Measurements from ENCODE around the gene BCL2L12. TPM values are rescaled to one million over a fixed set of nuclear protein-coding genes. Genes with fewer than 3 reads are reported as not detected.
A peak's percentile ranks its signal among the peaks of the same experiment; 100 is the strongest.

BCL2L12 gene
- polyA plus RNA-seq, 3 donors: 21.0 to 31.6 (median 28.0) TPM

DNA sequence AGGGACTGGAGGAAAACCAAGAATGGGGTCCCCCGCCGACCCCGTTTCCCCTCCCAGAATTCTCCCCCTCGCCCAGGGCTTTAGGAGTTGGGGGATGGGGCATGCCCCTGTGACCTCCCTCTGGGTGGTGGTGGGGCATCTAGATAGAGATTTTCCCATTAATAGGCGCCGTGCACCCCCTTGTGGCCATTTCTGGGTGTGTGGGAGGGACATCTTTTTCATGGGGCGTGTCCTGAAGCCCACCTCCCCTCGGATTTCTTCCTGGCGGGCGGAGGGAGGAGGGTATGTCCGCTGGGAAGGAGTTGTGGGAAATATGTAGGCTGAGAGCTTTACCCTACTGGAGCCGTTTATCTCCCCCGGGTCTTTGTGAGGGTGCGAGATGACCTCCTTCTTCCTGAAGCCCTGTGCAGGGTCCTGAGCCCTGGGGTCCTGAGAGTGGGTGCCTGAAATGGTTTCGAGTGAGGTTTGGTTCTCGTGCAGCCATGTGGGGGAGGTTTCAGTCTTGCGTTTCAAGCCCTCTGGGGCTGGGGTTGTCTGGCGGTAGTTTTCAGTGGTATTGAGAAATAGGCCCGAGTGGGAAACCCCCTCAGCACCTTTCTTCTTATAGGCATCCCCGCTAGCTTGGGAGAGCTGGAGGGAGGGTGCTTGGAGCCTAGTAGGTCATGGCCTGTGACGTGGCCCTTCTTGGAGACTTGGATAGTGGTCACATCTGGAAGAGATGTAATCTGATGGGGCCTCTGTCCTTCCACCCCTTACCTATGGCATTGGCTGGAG, 12.4 kb downstream of the BCL2L12 start:
- peak in 10 of 11 donors; percentile 75 to 89 (median 80) for DNase-seq (ENCODE audit: extremely low read depth in 1 of 11, low read depth in 9 of 11, low spot score in 4 of 11)

DNA sequence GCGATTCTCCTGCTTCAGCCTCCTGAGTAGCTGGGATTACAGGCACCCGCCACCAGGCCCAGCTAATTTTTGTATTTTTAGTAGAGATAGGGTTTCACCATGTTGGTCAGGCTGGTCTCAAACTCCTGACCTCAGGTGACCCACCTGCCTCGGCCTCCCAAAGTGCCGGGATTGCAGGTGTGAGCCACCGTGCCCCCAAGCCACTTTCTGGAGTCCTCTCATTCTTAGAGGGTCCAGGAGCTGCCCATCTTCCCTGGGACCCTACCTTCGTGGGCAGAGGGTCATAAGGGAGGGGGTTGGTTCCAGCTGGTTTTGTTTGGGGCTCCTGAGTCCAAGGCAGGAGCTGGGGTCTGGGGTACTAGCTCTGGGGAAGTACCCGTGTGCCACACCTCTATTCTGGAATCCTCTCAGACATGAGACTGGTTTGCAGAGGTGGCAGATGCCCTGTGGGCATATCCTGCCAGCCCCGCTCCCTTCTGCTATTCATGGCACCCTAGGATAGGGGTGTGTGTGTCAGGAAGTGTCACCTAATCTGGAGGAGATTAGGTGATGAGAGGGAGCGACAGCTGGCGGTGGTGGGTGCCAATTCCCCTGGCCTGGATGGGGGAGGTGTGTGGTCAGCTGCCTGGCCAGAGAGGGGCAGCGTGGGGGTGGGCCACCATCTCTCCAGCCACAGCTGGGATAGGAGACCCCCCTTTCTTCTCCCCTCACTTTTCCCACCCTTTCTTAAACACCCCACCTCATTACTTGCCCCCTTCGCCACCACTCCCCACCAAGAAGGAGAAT, 13.4 kb downstream of the BCL2L12 start:
- DNase-seq (ENCODE audit: extremely low read depth in 1 of 11, low read depth in 9 of 11, low spot score in 4 of 11): no peak

DNA sequence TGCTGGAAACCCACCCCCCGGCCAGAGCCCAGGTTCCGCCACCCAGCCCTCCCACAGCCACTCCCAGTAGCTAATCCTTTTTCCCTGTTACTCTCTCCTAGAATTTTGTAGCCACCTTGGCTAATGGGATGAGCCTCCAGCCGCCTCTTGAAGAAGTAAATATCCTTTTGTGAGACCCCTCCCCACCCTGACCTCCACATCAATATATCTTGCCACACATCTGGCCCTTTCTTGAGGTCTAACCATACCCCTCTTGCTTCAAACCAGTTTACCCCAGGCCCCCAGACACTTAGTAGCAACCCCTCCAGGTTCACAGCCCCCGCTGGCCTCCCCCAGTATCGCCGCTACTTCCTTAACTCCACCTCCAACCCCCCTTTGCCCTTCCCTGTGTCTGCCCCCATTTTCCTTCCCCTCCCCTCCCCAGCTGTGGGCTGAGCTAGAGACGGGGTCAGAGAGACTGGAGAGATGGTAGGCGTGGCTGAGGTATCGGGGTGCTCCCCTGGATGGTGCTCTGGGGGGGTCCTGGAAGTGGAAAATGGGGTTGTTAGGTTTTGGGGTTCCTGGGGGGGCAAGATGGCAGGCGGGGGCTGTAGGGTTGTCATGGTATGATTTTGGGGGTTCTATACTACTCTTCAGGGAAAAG, 14.2 kb downstream of the BCL2L12 start:
- DNase-seq (ENCODE audit: extremely low read depth in 1 of 11, low read depth in 9 of 11, low spot score in 4 of 11): no peak

DNA sequence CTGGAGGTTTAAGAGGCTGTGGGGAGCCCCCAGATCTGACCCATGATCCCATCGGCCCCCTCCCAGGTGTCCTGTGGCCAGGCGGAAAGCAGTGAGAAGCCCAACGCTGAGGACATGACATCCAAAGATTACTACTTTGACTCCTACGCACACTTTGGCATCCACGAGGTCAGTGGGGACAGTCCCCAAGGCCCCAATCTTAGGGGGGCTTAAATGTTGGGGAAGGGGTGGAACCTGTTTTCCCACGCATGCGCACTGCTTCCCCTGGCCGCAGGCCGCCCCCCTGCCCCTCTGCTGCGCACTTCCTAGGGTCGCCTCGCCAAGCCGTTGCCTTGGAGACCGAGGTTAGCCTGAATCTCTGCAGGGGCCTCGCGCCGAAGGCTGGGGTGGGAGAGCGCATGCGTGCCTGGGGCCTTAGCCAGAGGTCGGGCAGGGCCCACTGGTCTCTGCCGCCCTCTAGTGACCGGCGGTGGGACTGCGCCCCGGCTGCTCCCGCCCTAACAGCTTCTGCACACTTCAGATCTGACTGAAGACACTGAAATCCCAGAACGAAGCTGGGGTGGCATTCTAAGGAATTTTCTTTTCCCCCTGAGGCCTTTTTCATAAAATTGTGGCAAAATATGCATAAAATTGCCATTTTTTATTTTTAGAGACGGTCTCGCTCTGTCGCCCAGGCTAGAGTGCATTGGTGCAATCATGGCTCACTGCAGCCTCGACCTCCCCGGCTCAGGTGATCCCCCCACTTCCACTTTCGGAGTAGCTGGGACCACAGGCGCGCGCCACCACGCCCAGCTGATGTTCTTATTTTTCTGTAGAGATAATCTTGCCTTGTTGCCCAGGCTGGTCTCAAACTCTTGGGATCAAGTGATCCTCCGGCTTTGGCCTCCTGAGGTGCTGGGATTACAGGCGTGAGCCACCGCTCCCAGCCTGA, 15.0 kb downstream of the BCL2L12 start:
- DNase-seq (ENCODE audit: extremely low read depth in 1 of 11, low read depth in 9 of 11, low spot score in 4 of 11): peak; percentile 83 to 95 (median 91)

DNA sequence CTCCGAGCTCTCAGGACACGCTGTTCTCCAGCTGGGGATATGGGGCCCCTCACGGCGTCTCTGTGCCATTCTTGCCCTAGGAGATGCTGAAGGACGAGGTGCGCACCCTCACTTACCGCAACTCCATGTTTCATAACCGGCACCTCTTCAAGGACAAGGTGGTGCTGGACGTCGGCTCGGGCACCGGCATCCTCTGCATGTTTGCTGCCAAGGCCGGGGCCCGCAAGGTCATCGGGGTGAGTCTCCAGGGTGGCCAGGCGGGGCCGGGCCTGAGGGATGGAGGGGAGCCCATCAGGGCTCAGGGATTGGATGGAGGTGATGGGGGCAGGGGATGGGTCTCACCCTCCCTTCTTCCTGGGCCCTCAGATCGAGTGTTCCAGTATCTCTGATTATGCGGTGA, 16.1 kb downstream of the BCL2L12 start:
- DNase-seq (ENCODE audit: extremely low read depth in 1 of 11, low read depth in 9 of 11, low spot score in 4 of 11): no peak

DNA sequence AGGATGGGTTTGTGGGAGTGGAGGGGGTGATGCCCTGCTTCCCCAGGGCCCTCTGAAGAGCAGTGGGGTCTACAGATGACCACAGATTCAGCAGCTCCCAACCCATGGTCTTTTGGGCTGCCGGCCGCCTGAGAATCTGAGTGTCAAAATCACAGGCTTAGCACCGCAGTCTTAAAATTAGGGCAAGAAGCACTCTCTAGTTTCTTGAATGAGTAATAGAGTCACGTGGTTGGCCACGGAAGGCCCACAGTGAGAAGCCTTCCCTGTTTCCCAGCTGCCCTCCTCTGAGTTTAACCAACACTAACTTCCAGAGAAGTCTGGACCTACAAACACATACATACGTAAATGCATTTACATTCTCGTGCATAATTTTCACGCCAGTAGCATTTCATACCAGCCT, 16.5 kb downstream of the BCL2L12 start:
- DNase-seq (ENCODE audit: extremely low read depth in 1 of 11, low read depth in 9 of 11, low spot score in 4 of 11): no peak

DNA sequence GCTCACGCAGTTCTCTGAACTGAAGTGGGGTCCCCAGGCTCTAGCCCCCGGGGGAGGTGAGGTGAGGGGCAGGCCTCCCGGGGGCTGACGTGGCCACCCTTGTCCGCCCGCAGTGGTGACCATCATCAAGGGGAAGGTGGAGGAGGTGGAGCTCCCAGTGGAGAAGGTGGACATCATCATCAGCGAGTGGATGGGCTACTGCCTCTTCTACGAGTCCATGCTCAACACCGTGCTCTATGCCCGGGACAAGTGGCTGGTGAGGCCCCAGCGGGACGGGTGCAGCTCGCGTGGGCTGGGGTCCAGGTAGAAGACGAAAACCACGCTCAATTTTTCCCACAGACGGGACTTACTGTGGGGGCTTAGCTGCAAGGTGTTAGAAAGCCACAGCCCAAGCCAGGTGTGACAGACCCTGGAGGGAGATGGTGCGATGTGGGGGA, 18.1 kb downstream of the BCL2L12 start:
- DNase-seq (ENCODE audit: extremely low read depth in 1 of 11, low read depth in 9 of 11, low spot score in 4 of 11): no peak

DNA sequence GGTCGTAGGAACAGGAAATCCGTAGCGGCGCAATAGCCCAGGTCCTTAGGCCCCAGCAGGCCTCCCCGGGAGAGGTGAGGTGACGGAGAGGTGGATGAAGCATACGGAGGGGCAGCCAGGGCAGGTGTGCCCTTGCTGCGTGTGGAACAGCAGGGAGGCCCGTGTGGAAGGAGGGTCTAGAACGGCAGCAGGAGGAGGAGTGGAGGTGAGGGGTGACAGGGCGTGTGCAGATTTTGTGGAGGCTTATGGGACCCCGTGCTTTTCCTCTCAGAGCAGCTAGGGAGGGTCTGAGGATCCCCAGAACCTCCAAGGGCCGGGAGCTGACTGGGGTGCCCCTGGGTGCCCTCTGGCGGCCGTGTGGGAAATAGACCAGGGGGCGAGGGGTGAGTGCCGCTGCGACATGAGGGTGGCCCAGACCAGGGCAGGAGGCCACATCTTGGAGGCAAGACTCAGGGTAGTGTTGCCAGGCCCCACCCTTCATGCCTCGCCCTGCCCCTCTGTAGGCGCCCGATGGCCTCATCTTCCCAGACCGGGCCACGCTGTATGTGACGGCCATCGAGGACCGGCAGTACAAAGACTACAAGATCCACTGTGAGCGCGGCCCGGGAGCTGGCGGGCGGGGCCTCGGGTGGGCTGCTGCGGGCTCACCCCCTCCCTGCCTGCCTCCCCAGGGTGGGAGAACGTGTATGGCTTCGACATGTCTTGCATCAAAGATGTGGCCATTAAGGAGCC, 18.7 kb downstream of the BCL2L12 start:
- DNase-seq (ENCODE audit: extremely low read depth in 1 of 11, low read depth in 9 of 11, low spot score in 4 of 11): no peak

DNA sequence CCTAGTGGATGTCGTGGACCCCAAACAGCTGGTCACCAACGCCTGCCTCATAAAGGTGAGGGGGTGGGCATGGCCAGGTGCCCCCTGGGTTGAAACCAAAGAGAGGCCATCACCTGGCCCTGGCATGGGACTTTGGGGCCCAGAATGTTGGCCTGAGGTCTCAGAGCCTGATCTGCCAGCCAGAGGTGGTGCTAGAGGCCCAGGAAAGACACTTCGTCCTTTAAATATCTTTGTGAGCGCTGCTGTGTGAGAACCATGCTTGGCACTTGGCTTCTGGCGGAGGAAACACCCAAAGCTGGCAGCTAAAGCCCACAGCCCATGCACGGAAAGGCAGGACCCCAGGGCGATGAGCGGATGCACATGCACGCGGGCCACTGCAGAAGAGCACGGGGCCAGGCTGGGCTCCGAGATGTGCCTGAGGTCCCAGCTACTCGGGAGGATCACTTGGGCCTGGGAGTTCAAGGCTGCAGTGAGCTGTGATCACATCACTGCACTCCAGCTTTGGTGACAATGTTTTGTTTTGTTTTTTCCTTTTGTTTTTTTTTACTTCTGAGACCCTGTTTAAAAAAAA, 19.3 kb downstream of the BCL2L12 start:
- no peak for DNase-seq (ENCODE audit: extremely low read depth in 1 of 11, low read depth in 9 of 11, low spot score in 4 of 11)

DNA sequence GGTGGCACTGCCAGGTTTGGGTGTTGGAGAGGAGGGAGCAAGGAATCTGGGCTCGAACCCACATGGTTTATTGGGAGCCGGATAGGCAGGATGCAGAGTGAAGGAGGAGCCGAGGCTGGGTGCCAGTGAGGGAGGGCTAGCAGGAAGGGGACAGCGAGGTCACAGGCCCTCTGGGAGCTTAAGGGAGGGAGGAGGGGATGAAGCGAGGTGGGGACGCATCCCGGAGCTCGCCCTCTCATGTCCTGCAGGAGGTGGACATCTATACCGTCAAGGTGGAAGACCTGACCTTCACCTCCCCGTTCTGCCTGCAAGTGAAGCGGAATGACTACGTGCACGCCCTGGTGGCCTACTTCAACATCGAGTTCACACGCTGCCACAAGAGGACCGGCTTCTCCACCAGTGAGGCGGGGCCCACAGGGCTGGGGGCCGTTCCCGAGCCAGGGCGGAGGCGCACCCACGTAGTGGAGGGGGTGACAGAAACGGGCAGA, 20.2 kb downstream of the BCL2L12 start:
- DNase-seq (ENCODE audit: extremely low read depth in 1 of 11, low read depth in 9 of 11, low spot score in 4 of 11): no peak

DNA sequence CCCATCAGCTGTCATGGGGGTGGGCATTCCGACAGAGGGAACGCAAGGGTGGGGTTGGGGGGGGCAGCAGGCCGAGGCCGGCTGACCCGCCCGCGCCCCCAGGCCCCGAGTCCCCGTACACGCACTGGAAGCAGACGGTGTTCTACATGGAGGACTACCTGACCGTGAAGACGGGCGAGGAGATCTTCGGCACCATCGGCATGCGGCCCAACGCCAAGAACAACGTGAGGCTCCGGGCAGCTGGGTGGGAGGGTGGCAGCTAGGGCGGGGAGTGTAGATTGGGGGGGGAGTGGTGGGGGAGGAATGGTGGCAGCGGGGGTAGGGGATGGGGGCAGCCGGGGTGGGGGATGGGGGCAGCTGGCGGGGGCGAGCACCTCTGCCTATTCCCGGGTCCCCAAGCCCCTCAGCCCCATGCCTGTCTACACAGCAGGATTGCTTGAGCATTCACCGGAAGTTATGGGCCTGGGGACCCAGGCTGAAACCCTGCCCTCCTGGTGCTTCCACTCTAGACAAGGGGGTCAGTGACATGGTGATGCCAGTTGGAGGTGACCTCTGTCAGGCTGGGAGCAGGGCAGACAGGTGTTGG, 20.9 kb downstream of the BCL2L12 start:
- DNase-seq (ENCODE audit: extremely low read depth in 1 of 11, low read depth in 9 of 11, low spot score in 4 of 11): no peak

DNA sequence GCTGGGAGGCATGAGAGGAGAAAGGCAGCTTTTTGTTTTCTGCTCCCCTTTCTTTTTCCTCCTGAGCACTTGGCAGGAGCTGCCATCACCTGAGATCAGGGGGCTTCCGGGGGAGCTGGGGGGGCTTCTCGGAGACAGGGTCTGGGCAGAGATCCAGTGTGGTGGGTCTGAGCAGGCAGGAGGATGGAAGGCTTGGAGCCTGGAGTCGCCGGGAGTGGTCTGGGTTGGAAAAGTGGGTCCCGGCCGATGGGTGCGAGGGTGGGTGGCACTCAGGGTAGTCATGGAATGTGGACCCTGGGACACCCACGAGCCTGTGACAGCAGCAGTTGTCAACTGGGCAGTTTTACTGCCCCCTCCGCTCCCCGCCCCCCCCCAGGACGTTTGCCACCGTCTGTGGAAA, 21.4 kb downstream of the BCL2L12 start:
- no peak for DNase-seq (ENCODE audit: extremely low read depth in 1 of 11, low read depth in 9 of 11, low spot score in 4 of 11)

DNA sequence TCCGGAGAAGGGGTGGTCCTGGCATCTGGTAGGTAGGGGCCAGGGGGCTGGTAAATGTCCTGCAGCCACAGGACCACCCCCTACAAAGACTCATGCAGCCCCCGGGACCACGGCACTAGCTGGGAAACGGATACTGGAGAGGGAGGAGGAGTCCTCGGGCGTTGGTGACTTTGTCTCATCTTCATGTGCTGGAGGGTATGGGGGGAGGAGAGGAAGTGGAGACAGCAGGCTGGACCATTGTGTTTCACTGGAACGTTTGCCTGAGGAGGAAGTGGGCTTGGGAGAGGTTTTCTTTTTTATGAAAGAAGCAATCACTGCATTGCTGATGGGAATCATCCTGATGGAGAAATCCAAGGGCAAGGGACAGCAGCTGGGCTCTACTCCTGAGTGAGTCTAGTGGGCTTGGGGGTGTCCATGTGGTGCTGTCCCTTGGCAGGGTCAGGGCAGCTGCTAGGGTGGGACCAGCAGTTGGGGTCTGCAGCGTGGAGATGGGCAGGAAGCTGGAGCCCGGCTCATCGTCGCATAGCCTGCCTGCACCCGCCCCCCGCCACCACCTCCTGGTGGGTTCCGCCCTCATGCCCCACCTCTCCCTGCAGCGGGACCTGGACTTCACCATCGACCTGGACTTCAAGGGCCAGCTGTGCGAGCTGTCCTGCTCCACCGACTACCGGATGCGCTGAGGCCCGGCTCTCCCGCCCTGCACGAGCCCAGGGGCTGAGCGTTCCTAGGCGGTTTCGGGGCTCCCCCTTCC, 22.0 kb downstream of the BCL2L12 start:
- DNase-seq (ENCODE audit: extremely low read depth in 1 of 11, low read depth in 9 of 11, low spot score in 4 of 11): no peak

DNA sequence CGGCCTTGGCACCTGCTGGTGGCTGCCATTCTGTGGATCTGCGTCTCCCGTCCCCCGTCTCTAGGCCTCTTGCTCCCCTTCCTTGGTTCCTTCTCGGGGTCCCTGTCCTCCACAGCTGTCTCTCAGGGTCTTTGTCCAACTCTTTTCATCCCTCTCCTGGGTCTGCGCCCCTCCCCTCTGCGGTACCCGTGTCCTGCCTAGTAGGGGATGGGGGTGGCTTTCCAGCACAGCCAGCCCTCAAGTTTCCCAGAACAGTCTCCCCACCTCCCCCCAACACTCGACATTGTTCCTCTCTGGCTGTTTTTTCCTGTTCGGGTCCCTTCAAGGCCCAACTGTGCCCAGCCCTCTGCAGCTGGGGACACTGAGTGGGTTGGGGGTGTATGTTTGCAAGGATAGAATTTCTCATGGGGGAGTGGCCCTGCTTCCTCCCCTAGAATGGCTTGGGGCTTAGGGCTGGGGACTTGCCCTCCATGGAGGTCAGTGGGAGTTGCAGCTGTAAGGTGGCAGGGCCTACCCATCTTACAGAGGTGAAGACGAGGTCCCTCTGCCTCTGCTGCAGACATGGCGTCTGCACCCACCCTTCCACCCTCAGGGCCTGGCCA, 22.9 kb downstream of the BCL2L12 start:
- no peak for DNase-seq (ENCODE audit: extremely low read depth in 1 of 11, low read depth in 9 of 11, low spot score in 4 of 11)

DNA sequence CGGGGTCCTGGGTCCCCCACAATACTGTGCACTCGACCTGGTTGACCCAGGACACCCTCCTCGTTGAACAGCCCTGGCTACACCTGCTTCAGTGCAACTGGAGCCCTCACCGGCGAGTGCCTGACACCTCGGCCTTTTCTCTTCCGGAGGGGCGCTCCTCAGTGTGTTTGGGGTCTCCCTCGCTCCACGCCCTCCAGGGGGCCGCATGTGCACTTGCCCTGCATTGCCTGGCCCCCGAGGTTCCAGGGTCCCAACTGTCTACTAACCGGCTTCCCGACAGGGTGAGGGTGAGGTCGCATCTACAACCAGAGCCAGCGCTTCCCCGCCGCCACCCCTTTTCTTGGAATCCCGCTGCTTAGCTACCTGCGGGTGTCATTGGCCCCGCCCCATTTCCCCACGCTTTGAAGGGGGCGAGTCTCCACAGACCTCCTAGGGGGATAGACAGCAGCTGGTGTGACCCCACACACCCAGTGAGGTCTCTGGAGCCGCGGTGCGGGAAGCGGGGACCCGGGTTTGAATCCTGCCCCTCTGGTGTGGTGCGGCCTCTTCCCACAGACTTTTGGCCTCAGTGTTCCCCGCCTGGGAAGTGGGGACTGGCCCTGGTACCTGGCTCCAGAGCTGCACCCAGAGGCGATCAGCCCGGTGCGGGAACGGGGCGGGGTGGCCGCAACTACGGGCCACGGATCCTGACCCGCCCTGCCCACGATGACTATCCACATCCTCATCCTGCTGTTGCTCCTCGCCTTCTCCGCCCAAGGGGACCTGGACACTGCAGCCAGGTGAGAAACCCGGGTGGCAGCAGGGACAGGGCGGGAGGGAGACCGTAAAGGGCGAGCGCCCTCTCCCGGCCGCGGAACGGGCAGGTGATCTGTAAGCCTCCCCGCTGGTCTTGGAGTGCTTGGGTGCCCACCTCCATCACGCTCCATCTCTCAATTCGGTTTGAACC, 23.7 kb downstream of the BCL2L12 start, which contains the start of gene ADM5:
Gene ADM5, plus strand, starts transcription at position 462 of the 946 bp plus-strand sequence. Its CDS starts 244 bp downstream, at position 706.
- DNase-seq (ENCODE audit: extremely low read depth in 1 of 11, low read depth in 9 of 11, low spot score in 4 of 11): no peak

Measured in renal cortex interstitium (tissue), 11 donors.